Measurements from ENCODE around the gene NAT8L. TPM values are rescaled to one million over a fixed set of nuclear protein-coding genes. Genes with fewer than 3 reads are reported as not detected.

Gene NAT8L
- total RNA-seq, 1 donor: 0.09 TPM

- TF ChIP-seq, protein P1, sequence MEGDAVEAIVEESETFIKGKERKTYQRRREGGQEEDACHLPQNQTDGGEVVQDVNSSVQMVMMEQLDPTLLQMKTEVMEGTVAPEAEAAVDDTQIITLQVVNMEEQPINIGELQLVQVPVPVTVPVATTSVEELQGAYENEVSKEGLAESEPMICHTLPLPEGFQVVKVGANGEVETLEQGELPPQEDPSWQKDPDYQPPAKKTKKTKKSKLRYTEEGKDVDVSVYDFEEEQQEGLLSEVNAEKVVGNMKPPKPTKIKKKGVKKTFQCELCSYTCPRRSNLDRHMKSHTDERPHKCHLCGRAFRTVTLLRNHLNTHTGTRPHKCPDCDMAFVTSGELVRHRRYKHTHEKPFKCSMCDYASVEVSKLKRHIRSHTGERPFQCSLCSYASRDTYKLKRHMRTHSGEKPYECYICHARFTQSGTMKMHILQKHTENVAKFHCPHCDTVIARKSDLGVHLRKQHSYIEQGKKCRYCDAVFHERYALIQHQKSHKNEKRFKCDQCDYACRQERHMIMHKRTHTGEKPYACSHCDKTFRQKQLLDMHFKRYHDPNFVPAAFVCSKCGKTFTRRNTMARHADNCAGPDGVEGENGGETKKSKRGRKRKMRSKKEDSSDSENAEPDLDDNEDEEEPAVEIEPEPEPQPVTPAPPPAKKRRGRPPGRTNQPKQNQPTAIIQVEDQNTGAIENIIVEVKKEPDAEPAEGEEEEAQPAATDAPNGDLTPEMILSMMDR (IDR thresholded peaks at IDR 0.05; ENCODE audit: insufficient read depth, low read length): no peak
- H3K4me3 ChIP-seq (ENCODE audit: low read depth, low read length): no peak overlapping the region
- no peak for DNase-seq (ENCODE audit: low read depth)
These were observed 11.1 kb upstream of the NAT8L start for GRCh38 chr4:2047781-2048581.

- DNase-seq (ENCODE audit: low read depth): peak; percentile 13
- TF ChIP-seq, protein P1 (IDR thresholded peaks at IDR 0.05; ENCODE audit: insufficient read depth, low read length): no peak
These were observed 10.3 kb upstream of the NAT8L start for GRCh38 chr4:2048831-2049230.

DNA sequence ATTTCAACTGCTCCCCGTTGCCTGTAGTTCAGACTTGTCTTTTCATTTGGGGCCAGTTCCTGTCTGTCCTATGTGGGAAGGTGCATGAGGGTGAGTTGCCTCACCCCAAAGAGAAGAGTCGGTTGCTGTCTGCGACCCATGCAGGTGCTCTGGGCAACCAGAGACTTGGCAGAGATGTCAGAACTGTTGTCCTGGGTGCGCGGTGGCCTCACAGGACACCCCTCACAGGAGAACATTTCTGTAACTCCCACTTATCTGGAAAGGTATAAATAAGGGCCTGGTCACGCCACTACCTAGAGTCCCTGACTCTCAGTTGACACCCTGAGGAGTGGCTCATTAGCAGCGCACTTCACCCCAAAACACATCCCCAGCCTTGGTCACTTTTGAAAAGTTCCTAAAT lies 9.7 kb upstream of the NAT8L start:
- TF ChIP-seq, protein P1 (IDR thresholded peaks at IDR 0.05; ENCODE audit: insufficient read depth, low read length): no peak
- DNase-seq (ENCODE audit: low read depth): no peak
- H3K4me3 ChIP-seq (ENCODE audit: low read depth, low read length): no peak overlapping the region

More at GRCh38 chr4:2048831-2049230, 10.3 kb upstream of the NAT8L start:
- H3K4me3 ChIP-seq (ENCODE audit: low read depth, low read length): no peak overlapping the region

- no peak overlapping the region for H3K4me3 ChIP-seq (ENCODE audit: low read depth, low read length)
- TF ChIP-seq, protein P1 (IDR thresholded peaks at IDR 0.05; ENCODE audit: insufficient read depth, low read length): no peak
- DNase-seq (ENCODE audit: low read depth): no peak
These were observed 9.3 kb upstream of the NAT8L start for GRCh38 chr4:2049811-2050210.

GRCh38 chr4:2051086-2051485 lies 8.0 kb upstream of the NAT8L start:
- no peak for DNase-seq (ENCODE audit: low read depth)
- TF ChIP-seq, protein P1 (IDR thresholded peaks at IDR 0.05; ENCODE audit: insufficient read depth, low read length): no peak
- no peak overlapping the region for H3K4me3 ChIP-seq (ENCODE audit: low read depth, low read length)

DNA sequence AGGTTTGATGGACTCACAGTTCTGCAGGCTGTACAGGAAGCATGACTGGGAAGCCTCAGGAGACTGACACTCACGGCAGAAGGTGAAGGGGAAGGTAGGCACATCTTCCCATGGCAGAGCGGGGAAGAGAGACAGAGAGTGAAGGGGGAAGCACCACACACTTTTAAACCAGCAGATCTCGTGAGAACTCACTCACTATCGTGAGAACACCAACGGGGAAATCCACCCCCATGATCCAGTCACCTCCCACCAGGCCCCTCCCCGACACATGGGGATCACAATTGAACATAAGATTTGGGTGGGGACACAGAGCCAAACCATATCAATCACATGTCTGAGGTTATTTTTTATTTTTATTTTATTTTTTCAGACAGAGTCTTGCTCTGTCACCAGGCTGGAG lies 4.9 kb upstream of the NAT8L start:
- TF ChIP-seq, protein P1 (IDR thresholded peaks at IDR 0.05; ENCODE audit: insufficient read depth, low read length): no peak
- no peak for DNase-seq (ENCODE audit: low read depth)
- H3K4me3 ChIP-seq (ENCODE audit: low read depth, low read length): no peak overlapping the region

Measured in fibroblast of the aortic adventitia (primary cell).